ENCODE data around the gene MEGF11.

DNA sequence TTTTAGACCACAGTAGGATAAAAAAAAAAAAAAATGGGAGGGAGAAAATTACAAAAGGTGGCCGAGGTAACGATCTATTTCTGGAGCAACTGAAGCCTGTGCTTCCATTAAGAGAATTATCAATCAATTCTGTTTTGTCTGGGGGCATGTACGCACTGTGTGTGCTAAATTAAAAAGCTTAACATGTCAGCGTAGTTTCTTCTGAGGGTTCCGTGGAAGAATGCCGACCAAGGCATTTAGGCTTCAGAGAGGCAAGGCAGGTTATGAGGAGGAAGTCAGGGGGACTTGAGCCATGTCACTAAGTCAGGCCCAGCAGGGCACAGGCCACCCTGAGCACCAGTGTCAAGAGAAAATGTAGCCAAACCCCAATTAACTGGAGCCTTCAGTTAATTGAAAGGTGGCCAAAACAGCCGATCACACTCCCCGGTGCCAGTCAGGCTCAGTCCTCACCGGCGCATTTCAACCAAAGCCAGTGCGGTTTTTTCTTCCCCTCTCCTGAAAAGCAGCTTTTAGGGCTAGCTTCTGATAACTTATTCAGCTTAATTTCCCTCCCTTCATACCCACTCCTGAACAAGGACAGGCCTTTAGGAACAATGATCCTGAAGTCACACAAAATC, 113.9 kb downstream of the MEGF11 start:
- no peak for TF ChIP-seq POLR2A (IDR thresholded peaks at IDR 0.05; ENCODE audit: low read depth)
- no peak for TF ChIP-seq POLR2AphosphoS5 (IDR thresholded peaks at IDR 0.05)
- TF ChIP-seq, protein P1, sequence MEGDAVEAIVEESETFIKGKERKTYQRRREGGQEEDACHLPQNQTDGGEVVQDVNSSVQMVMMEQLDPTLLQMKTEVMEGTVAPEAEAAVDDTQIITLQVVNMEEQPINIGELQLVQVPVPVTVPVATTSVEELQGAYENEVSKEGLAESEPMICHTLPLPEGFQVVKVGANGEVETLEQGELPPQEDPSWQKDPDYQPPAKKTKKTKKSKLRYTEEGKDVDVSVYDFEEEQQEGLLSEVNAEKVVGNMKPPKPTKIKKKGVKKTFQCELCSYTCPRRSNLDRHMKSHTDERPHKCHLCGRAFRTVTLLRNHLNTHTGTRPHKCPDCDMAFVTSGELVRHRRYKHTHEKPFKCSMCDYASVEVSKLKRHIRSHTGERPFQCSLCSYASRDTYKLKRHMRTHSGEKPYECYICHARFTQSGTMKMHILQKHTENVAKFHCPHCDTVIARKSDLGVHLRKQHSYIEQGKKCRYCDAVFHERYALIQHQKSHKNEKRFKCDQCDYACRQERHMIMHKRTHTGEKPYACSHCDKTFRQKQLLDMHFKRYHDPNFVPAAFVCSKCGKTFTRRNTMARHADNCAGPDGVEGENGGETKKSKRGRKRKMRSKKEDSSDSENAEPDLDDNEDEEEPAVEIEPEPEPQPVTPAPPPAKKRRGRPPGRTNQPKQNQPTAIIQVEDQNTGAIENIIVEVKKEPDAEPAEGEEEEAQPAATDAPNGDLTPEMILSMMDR (IDR thresholded peaks at IDR 0.05): no peak
